A549 (cell line): ENCODE results near the gene KDM4B. TPM values are rescaled to one million over a fixed set of nuclear protein-coding genes. Genes with fewer than 3 reads are reported as not detected.

Experiments
- ATAC-seq, 2 experiments: fragments of 200-7000 bp in 1 of 2; fragments of >200 bp in 1 of 2; cut with Nextera tagmentation in 1 of 2; cut with Tn5 transposase in 1 of 2; 3 replicates each; pipeline versions ENCODE4 v1.8.0 to v1.9.1; 2018 to 2020; ENCODE audit warnings: mild to moderate bottlenecking in 1 of 2, moderate library complexity in 1 of 2
- CTCF ChIA-PET: fragments of 300-600 bp; sonication (Branson Sonifier 250); formaldehyde crosslinking; extraction: SDS; loops from one replicate; lab custom pipeline; 2021; ENCODE audit warnings: antibody characterized with exemption, inconsistent platforms; lab: Yijun Ruan, JAX
- POLR2A ChIA-PET: fragments of 350-600 bp; formaldehyde crosslinking; extraction: SDS; loops from one replicate; lab custom pipeline; 2021; ENCODE audit warnings: antibody characterized with exemption, inconsistent platforms; lab: Yijun Ruan, JAX
- DNase-seq, 2 experiments: peaks; one replicate each; pipeline versions ENCODE4 v3.0.0 to v3.0.0-alpha.2; 2011 to 2016; ENCODE audit warnings: low read depth in 1 of 2, low spot score in 1 of 2
- FAIRE-seq: peaks from 2 replicates; lab custom pipeline; 2011; peaks lifted over from hg19 to GRCh38; lab: Jason Lieb, UNC
- H3K27ac ChIP-seq, 2 experiments: fragments of >200 bp; sonication (Bioruptor Twin); formaldehyde crosslinking; 3 replicates each; pipeline ENCODE4 v1.5.1; 2016 to 2017
- H3K4me1 ChIP-seq: fragments of >200 bp; sonication (Bioruptor Twin); formaldehyde crosslinking; 3 replicates; pipeline ENCODE4 v1.6.1; 2016
- H3K4me2 ChIP-seq: fragments of >200 bp; sonication (Bioruptor Twin); formaldehyde crosslinking; 3 replicates; pipeline ENCODE4 v1.6.1; 2016
- H3K4me3 ChIP-seq: fragments of >200 bp; sonication (Bioruptor Twin); formaldehyde crosslinking; 3 replicates; pipeline ENCODE4 v1.5.1; 2016
- H3K9me3 ChIP-seq: fragments of >200 bp; sonication (Bioruptor Twin); formaldehyde crosslinking; 3 replicates; pipeline ENCODE4 v1.6.1; 2016
- CHD2 ChIP-seq: fragments of 150-350 bp; IDR thresholded peaks from 2 replicates; pipeline ENCODE4 v1.6.1; 2014; ENCODE audit warnings: low read length; ENCODE audit not compliant: partially characterized antibody
- HDAC2 ChIP-seq: fragments of 200-600 bp; sonication (generic); IDR thresholded peaks from 2 replicates; pipeline ENCODE4 v1.6.1; 2016
- HES2 ChIP-seq: fragments of >200 bp; sonication (Bioruptor Twin); formaldehyde crosslinking; IDR thresholded peaks from 2 replicates; pipeline ENCODE4 v1.6.1; 2016
- HOXA7 ChIP-seq: fragments of 250-450 bp; sonication (Bioruptor Pico); IDR thresholded peaks from 2 replicates; pipeline ENCODE4 v1.5.0; 2020; ENCODE audit warnings: mild to moderate bottlenecking, moderate library complexity
- HOXB5 ChIP-seq: fragments of 250-450 bp; sonication (Bioruptor Pico); IDR thresholded peaks from 2 replicates; pipeline ENCODE4 v1.5.0; 2020; ENCODE audit warnings: mild to moderate bottlenecking, moderate library complexity
- MAZ ChIP-seq: fragments of 150-350 bp; IDR thresholded peaks from 2 replicates; pipeline ENCODE4 v1.6.1; 2014; ENCODE audit warnings: antibody characterized with exemption, low read depth, low read length, borderline replicate concordance
- POLR2AphosphoS2 ChIP-seq: conservative IDR thresholded peaks from 2 replicates; pipeline ENCODE4 v1.6.1; 2012; ENCODE audit warnings: low read length, improper control_type of control experiment, inconsistent platforms
- RAD21 ChIP-seq, 2 experiments: fragments of >200 bp in 1 of 2; sonication (Bioruptor Twin) in 1 of 2; formaldehyde crosslinking in 1 of 2; IDR thresholded peaks in 1 of 2; conservative IDR thresholded peaks in 1 of 2; 2 replicates in 1 of 2; 3 replicates in 1 of 2; pipeline ENCODE4 v1.6.1; 2012 to 2018; ENCODE audit warnings: inconsistent platforms in 1 of 2
- TP53 ChIP-seq: fragments of 250-450 bp; sonication (Bioruptor Pico); IDR thresholded peaks from 2 replicates; pipeline ENCODE4 v1.5.0; 2021; ENCODE audit warnings: mild to moderate bottlenecking, moderate library complexity
- ZFP36 ChIP-seq: fragments of 450-650 bp; IDR thresholded peaks from 2 replicates; pipeline ENCODE4 v1.6.1; 2014; ENCODE audit warnings: borderline replicate concordance; ENCODE audit not compliant: partially characterized antibody
- WGBS: methylation state at CpG from one replicate; pipeline ENCODE4 v1.1.6; 2017; ENCODE audit errors: missing lambda C conversion rate; 5-methylcytosine and 5-hydroxymethylcytosine counted together
- polyA plus RNA-seq, 4 experiments: library from polyadenylated mRNA; depleted of rRNA in 3 of 4; stranded (reverse); fragments of >200 nt; fragmentation: RNase III in 1 of 4; extraction: RNeasy Plus Mini Kit Qiagen cat#74134 plus additional on column Dnase treatment in 1 of 4; gene quantifications; 2 replicates in 3 of 4; 3 replicates in 1 of 4; pipeline ENCODE4 v1.2.3, GENCODE V29; 2011 to 2017
- TF ChIP-seq, protein P1 (sequence below): fragments of 200-600 bp; sonication (generic); IDR thresholded peaks from 2 replicates; pipeline ENCODE4 v1.6.1; 2016; ENCODE audit warnings: antibody characterized with exemption, mild to moderate bottlenecking, moderate library complexity
- TF ChIP-seq, protein P2 (sequence below): IDR thresholded peaks from 2 replicates; pipeline ENCODE4 v1.6.1; 2012; ENCODE audit warnings: low read depth, borderline replicate concordance
- TF ChIP-seq, protein P3 (sequence below): fragments of 450-650 bp; IDR thresholded peaks from 2 replicates; pipeline ENCODE4 v1.6.1; 2014; ENCODE audit warnings: antibody characterized with exemption

KDM4B gene
- polyA plus RNA-seq, 2 of the 4 experiments (the other 2 are of a cell fraction) = 3.0 to 4.6 TPM

DNA sequence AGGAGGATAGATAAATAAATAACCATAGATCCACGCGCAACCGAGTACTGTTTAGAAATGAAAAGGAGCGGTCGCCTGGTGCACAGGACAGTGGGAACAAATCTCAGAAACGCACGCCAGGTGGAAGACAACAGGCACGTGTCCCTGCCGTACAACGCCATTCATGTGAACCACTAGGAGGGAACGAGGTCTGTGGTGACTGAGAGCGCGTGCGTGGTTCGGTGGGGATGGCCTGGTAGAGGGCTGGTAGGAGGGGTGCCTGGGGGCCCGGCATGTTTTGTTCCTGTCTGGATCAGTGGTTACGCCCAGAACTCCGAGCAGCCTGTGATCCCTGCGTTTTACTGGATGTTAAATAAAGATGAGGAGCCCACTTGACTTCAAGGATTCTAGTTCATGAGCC, 111.9 kb downstream of the KDM4B start (continued):
- TF ChIP-seq HES2 (no peak), RAD21 (conservative IDR thresholded peaks at IDR 0.05 in 1 of 2, IDR thresholded peaks at IDR 0.05 in 1 of 2) (no peak), ZFP36 (no peak), HOXB5 (no peak)
- TF ChIP-seq, protein P1, sequence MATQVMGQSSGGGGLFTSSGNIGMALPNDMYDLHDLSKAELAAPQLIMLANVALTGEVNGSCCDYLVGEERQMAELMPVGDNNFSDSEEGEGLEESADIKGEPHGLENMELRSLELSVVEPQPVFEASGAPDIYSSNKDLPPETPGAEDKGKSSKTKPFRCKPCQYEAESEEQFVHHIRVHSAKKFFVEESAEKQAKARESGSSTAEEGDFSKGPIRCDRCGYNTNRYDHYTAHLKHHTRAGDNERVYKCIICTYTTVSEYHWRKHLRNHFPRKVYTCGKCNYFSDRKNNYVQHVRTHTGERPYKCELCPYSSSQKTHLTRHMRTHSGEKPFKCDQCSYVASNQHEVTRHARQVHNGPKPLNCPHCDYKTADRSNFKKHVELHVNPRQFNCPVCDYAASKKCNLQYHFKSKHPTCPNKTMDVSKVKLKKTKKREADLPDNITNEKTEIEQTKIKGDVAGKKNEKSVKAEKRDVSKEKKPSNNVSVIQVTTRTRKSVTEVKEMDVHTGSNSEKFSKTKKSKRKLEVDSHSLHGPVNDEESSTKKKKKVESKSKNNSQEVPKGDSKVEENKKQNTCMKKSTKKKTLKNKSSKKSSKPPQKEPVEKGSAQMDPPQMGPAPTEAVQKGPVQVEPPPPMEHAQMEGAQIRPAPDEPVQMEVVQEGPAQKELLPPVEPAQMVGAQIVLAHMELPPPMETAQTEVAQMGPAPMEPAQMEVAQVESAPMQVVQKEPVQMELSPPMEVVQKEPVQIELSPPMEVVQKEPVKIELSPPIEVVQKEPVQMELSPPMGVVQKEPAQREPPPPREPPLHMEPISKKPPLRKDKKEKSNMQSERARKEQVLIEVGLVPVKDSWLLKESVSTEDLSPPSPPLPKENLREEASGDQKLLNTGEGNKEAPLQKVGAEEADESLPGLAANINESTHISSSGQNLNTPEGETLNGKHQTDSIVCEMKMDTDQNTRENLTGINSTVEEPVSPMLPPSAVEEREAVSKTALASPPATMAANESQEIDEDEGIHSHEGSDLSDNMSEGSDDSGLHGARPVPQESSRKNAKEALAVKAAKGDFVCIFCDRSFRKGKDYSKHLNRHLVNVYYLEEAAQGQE = no peak

DNA sequence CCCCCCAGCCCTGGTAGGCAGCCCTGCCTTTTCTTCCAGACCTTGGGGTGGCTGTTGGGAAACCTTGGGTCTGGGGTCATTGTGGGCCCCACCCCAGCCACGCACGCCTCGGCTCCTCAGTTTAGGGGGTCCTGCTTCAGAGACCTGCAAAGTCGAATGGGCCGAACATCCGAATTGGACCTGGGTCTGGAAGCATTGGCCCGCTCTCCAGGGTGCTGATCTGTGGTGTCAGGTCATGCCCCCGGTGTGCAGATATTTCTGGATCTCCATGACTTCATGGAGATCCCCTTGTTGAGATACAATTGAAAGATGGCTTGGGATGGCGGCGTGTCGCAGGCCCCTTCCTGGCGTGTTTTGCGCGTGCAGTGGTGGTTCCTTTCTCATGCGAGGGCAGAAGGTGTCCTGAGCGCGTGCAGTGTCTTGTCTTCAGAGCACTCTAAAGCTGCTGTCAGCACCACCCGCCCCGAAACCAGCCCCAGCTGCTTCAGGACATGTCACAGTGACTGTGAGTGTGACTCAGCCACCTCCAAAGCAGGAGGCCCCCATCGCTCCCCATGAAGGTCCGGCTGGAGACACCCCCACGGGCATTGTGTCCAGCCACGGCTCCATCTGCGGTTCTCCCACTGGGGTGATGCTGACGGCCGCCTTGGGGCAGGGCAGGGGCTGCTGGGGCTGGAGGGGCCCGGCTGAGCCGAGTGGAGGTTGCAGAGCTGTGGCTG, 112.7 kb downstream of the KDM4B start:
- CTCF ChIA-PET = interaction anchor here (0.5 to 1.2 kb wide), 2 partner anchors 37 to 310 kb away, joined by 4 read pairs; no protein-coding TSS in a partner anchor
- H3K27ac ChIP-seq = no peak overlapping the region
- DNase-seq = no peak
- no peaks in the 10 kb centered on the region for H3K9me3 ChIP-seq
- H3K4me1 ChIP-seq = no peaks in the 10 kb centered on the region
- H3K4me3 ChIP-seq = no peak overlapping the region
- no peak overlapping the region for H3K4me2 ChIP-seq
- TF ChIP-seq, protein P2, sequence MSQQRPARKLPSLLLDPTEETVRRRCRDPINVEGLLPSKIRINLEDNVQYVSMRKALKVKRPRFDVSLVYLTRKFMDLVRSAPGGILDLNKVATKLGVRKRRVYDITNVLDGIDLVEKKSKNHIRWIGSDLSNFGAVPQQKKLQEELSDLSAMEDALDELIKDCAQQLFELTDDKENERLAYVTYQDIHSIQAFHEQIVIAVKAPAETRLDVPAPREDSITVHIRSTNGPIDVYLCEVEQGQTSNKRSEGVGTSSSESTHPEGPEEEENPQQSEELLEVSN = no peak
- no peak for TF ChIP-seq MAZ
- TF ChIP-seq, protein P1 = peak; percentile 63; the same call in 1 of the 2 replicates
- TF ChIP-seq, all 56 proteins: peak for 1
- ATAC-seq = no peak
- WGBS = 96% methylated on average over 17 of the region's 28 CpGs
- FAIRE-seq = no peak
- POLR2A ChIA-PET = no interaction called here

- Histone ChIP-seq H3K27ac (no peak overlapping the region), H3K4me3 (no peak overlapping the region), H3K9me3 (no peaks in the 10 kb centered on the region), H3K4me1 (no peaks in the 10 kb centered on the region), H3K4me2 (no peak overlapping the region)
- ATAC-seq = no peak
- 86% methylated on average over 4 of the region's 13 CpGs for WGBS
- TF ChIP-seq RAD21 (conservative IDR thresholded peaks at IDR 0.05 in 1 of 2, IDR thresholded peaks at IDR 0.05 in 1 of 2) = no peak
- TF ChIP-seq, protein P3, sequence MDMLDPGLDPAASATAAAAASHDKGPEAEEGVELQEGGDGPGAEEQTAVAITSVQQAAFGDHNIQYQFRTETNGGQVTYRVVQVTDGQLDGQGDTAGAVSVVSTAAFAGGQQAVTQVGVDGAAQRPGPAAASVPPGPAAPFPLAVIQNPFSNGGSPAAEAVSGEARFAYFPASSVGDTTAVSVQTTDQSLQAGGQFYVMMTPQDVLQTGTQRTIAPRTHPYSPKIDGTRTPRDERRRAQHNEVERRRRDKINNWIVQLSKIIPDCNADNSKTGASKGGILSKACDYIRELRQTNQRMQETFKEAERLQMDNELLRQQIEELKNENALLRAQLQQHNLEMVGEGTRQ = no peak
- TF ChIP-seq POLR2AphosphoS2 = no peak
- no peak for TF ChIP-seq HOXA7 (CRISPR knock-in tag)
- no peak for TF ChIP-seq HDAC2
- no peak for TF ChIP-seq TP53 (CRISPR knock-in tag)
- no peak for TF ChIP-seq CHD2
- DNase-seq = no peak
- ChIA-PET POLR2A (no interaction called here), CTCF (no interaction called here)
- FAIRE-seq = no peak
Observed at GRCh38 chr19:5083547-5083965, 114.6 kb downstream of the KDM4B start.
